Measurements from ENCODE around the gene NPC2. TPM values are rescaled to one million over a fixed set of nuclear protein-coding genes. Genes with fewer than 3 reads are reported as not detected.

NPC2 gene
- total RNA-seq, 1 donor = 266 TPM

DNA sequence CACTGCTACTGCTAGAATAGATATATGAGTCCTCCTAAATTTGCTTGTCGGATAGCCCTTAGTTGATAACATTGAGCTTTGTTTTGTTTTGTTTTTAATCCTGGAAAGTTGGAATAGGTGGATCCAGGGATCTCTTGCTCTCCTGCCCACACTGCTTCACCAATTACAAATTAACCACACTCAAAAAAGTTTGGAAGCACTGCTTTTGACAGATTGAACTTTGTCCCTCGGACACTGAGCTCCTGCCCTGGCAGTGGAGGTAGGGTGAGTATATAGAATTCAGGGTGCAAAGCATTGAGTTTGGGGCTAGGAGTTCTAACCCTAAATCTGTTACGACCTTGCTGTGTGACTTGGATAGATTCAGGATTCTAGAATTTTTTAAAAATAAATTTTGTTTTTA, 52.0 kb downstream of the NPC2 start:
- H4K20me1 ChIP-seq (ENCODE audit: insufficient read depth, low read length) = no peaks in the 10 kb centered on the region
- H3K27me3 ChIP-seq (ENCODE audit: insufficient read depth, low read length) = peaks cover 12% of the 10 kb centered on the region
- no peak for TF ChIP-seq CTCF (IDR thresholded peaks at IDR 0.05; ENCODE audit: extremely low read depth, low read depth, low read length)
- H3K4me1 ChIP-seq (ENCODE audit: insufficient read depth, low read length) = no peaks in the 10 kb centered on the region
- no peak for DNase-seq (ENCODE audit: insufficient read length, low spot score, missing footprints)
- no peaks in the 10 kb centered on the region for H3K79me2 ChIP-seq (ENCODE audit: insufficient read depth, low read length)
- no peak overlapping the region for H3K27ac ChIP-seq (ENCODE audit: low read depth, low read length)
- H3K4me2 ChIP-seq (ENCODE audit: insufficient read depth, low read length) = no peak overlapping the region
- H3K9me3 ChIP-seq (ENCODE audit: low read depth, low read length) = no peaks in the 10 kb centered on the region
- no peaks in the 10 kb centered on the region for H3K36me3 ChIP-seq (ENCODE audit: insufficient read depth, low read length)
- H2AFZ ChIP-seq (ENCODE audit: low read length) = no peak overlapping the region
- no peak overlapping the region for H3K4me3 ChIP-seq (ENCODE audit: insufficient read depth, low read length)

DNA sequence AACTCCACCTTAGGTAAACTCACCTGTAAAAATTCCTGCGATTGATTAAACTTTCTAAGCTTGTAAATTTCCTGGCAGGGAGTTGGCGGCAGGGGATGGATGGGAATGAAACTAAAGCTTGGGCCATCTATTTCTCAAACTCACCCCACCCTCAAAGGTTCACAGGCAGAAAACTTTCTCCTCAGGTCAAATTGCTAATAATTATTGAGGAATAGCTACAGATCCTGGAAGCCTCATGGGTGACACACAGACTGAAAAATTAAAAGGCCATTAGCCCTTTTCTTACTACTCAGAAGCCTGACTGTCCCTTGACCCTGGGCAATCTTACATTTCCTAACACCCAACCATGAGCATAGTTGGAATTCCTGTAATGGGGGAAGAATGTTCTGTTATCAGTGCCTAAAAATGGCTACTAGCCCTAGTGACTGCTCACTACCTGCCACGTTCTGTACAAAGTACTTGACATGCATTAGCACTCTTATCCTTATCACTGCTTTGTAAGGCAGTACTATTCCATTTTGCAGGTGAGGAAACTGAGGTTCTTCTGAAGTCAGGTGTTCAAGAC, 54.7 kb downstream of the NPC2 start:
- H3K4me3 ChIP-seq (ENCODE audit: insufficient read depth, low read length) = no peak overlapping the region
- no peaks in the 10 kb centered on the region for H4K20me1 ChIP-seq (ENCODE audit: insufficient read depth, low read length)
- no peak overlapping the region for H2AFZ ChIP-seq (ENCODE audit: low read length)
- no peaks in the 10 kb centered on the region for H3K36me3 ChIP-seq (ENCODE audit: insufficient read depth, low read length)
- no peaks in the 10 kb centered on the region for H3K79me2 ChIP-seq (ENCODE audit: insufficient read depth, low read length)
- H3K27me3 ChIP-seq (ENCODE audit: insufficient read depth, low read length) = peaks cover 22% of the 10 kb centered on the region
- H3K27ac ChIP-seq (ENCODE audit: low read depth, low read length) = no peak overlapping the region
- DNase-seq (ENCODE audit: insufficient read length, low spot score, missing footprints) = no peak
- no peak for TF ChIP-seq CTCF (IDR thresholded peaks at IDR 0.05; ENCODE audit: extremely low read depth, low read depth, low read length)
- no peaks in the 10 kb centered on the region for H3K9me3 ChIP-seq (ENCODE audit: low read depth, low read length)
- H3K4me2 ChIP-seq (ENCODE audit: insufficient read depth, low read length) = no peak overlapping the region
- H3K4me1 ChIP-seq (ENCODE audit: insufficient read depth, low read length) = no peaks in the 10 kb centered on the region

- H3K4me2 ChIP-seq (ENCODE audit: insufficient read depth, low read length) = no peak overlapping the region
- DNase-seq (ENCODE audit: insufficient read length, low spot score, missing footprints) = peak; percentile 23
- TF ChIP-seq CTCF (IDR thresholded peaks at IDR 0.05; ENCODE audit: extremely low read depth, low read depth, low read length) = no peak
- H3K36me3 ChIP-seq (ENCODE audit: insufficient read depth, low read length) = no peaks in the 10 kb centered on the region
- peaks cover 15% of the 10 kb centered on the region for H3K27me3 ChIP-seq (ENCODE audit: insufficient read depth, low read length)
- H2AFZ ChIP-seq (ENCODE audit: low read length) = no peak overlapping the region
- H3K4me3 ChIP-seq (ENCODE audit: insufficient read depth, low read length) = no peak overlapping the region
- no peaks in the 10 kb centered on the region for H4K20me1 ChIP-seq (ENCODE audit: insufficient read depth, low read length)
- H3K79me2 ChIP-seq (ENCODE audit: insufficient read depth, low read length) = no peaks in the 10 kb centered on the region
- H3K4me1 ChIP-seq (ENCODE audit: insufficient read depth, low read length) = no peaks in the 10 kb centered on the region
- H3K9me3 ChIP-seq (ENCODE audit: low read depth, low read length) = no peaks in the 10 kb centered on the region
- no peak overlapping the region for H3K27ac ChIP-seq (ENCODE audit: low read depth, low read length)
Observed at GRCh38 chr14:74437496-74438053, 55.5 kb downstream of the NPC2 start.

- Histone ChIP-seq H3K79me2 (ENCODE audit: insufficient read depth, low read length) (no peaks in the 10 kb centered on the region), H3K27ac (ENCODE audit: low read depth, low read length) (no peak overlapping the region), H3K4me2 (ENCODE audit: insufficient read depth, low read length) (no peak overlapping the region), H3K9me3 (ENCODE audit: low read depth, low read length) (no peaks in the 10 kb centered on the region), H3K27me3 (ENCODE audit: insufficient read depth, low read length) (peaks cover 23% of the 10 kb centered on the region), H4K20me1 (ENCODE audit: insufficient read depth, low read length) (no peaks in the 10 kb centered on the region), H3K4me3 (ENCODE audit: insufficient read depth, low read length) (no peak overlapping the region), H2AFZ (ENCODE audit: low read length) (no peak overlapping the region), H3K4me1 (ENCODE audit: insufficient read depth, low read length) (no peaks in the 10 kb centered on the region), H3K36me3 (ENCODE audit: insufficient read depth, low read length) (no peaks in the 10 kb centered on the region)
- no peak for DNase-seq (ENCODE audit: insufficient read length, low spot score, missing footprints)
- TF ChIP-seq CTCF (IDR thresholded peaks at IDR 0.05; ENCODE audit: extremely low read depth, low read depth, low read length) = no peak
Observed at GRCh38 chr14:74434294-74434693, 58.8 kb downstream of the NPC2 start.

Data from osteoblast (primary cell).